GM23338 (cell line): ENCODE data around the gene RAP1GDS1. TPM values are rescaled to one million over a fixed set of nuclear protein-coding genes. Genes with fewer than 3 reads are reported as not detected.

Experiments
- ATAC-seq: fragments of 200-7000 bp; cut with Tn5 transposase; 3 replicates; pipeline ENCODE4 v1.9.1; 2020
- DNase-seq: peaks from one replicate; pipeline ENCODE4 v3.0.0-alpha.2; 2015; ENCODE audit warnings: low spot score
- H2AFZ ChIP-seq: fragments of 200-600 bp; sonication (generic); 2 replicates; pipeline ENCODE4 v1.8.0; 2016; ENCODE audit warnings: antibody characterized with exemption, mild to moderate bottlenecking, moderate library complexity
- H3F3A ChIP-seq: fragments of 200-600 bp; sonication (generic); replicated peaks from 2 replicates; pipeline ENCODE4 v1.8.0; 2017; ENCODE audit warnings: antibody characterized with exemption, mixed run types, low read depth
- H3K27ac ChIP-seq: fragments of 200-600 bp; sonication (generic); 2 replicates; pipeline ENCODE4 v1.6.1; 2016; ENCODE audit warnings: low read depth
- H3K27me3 ChIP-seq: fragments of 200-600 bp; sonication (generic); 2 replicates; pipeline ENCODE4 v1.8.0; 2016; ENCODE audit warnings: mild to moderate bottlenecking, mixed run types, moderate library complexity; ENCODE audit not compliant: insufficient read depth
- H3K36me3 ChIP-seq: fragments of 200-600 bp; sonication (generic); 2 replicates; pipeline ENCODE4 v1.8.0; 2016; ENCODE audit warnings: mild to moderate bottlenecking; ENCODE audit not compliant: insufficient read depth
- H3K4me1 ChIP-seq: fragments of 200-600 bp; sonication (generic); 2 replicates; pipeline ENCODE4 v1.8.0; 2016; ENCODE audit warnings: mild to moderate bottlenecking, moderate library complexity; ENCODE audit not compliant: insufficient read depth
- H3K4me2 ChIP-seq: fragments of 200-600 bp; sonication (generic); 2 replicates; pipeline ENCODE4 v1.7.1; 2017; ENCODE audit warnings: mixed run types
- H3K4me3 ChIP-seq: fragments of 200-600 bp; sonication (generic); 2 replicates; pipeline ENCODE4 v1.6.1; 2016; ENCODE audit warnings: mixed run types
- H3K79me2 ChIP-seq: fragments of 200-600 bp; sonication (generic); replicated peaks from 2 replicates; pipeline ENCODE4 v1.8.0; 2017; ENCODE audit warnings: mild to moderate bottlenecking; ENCODE audit not compliant: insufficient read depth
- H3K9me2 ChIP-seq: fragments of 200-600 bp; sonication (generic); 2 replicates; pipeline ENCODE4 v1.8.0; 2017; ENCODE audit not compliant: insufficient read depth
- H4K20me1 ChIP-seq: fragments of 200-600 bp; sonication (generic); replicated peaks from 2 replicates; pipeline ENCODE4 v1.8.0; 2017; ENCODE audit warnings: mild to moderate bottlenecking; ENCODE audit not compliant: insufficient read depth
- H3K27ac Mint-ChIP-seq: 2 replicates; pipeline ENCODE4 v1.8.0; 2020; ENCODE audit warnings: inconsistent platforms, mild to moderate bottlenecking, moderate library complexity, mixed read lengths
- H3K27me3 Mint-ChIP-seq: 3 replicates; pipeline ENCODE4 v1.8.0; 2022; ENCODE audit warnings: low read depth, mild to moderate bottlenecking, moderate library complexity, mixed read lengths, inconsistent platforms; ENCODE audit not compliant: insufficient read depth, poor library complexity
- H3K36me3 Mint-ChIP-seq: 3 replicates; pipeline ENCODE4 v1.8.0; 2021; ENCODE audit warnings: low read depth, mild to moderate bottlenecking, inconsistent platforms, moderate library complexity, mixed read lengths
- H3K4me1 Mint-ChIP-seq: 3 replicates; pipeline ENCODE4 v1.8.0; 2020; ENCODE audit warnings: mild to moderate bottlenecking, inconsistent platforms, mixed read lengths
- H3K4me3 Mint-ChIP-seq: 3 replicates; pipeline ENCODE4 v1.8.0; 2021; ENCODE audit warnings: moderate library complexity, mild to moderate bottlenecking, inconsistent platforms, mixed read lengths
- H3K9me3 Mint-ChIP-seq: 3 replicates; pipeline ENCODE4 v1.8.0; 2020; ENCODE audit warnings: moderate library complexity, mild to moderate bottlenecking, inconsistent platforms, mixed read lengths
- CREB1 ChIP-seq: fragments of 250-450 bp; sonication (Bioruptor Pico); IDR thresholded peaks from 2 replicates; pipeline ENCODE4 v1.5.0; 2020; ENCODE audit warnings: low read depth, mild to moderate bottlenecking, moderate library complexity
- POLR2AphosphoS5 ChIP-seq: IDR thresholded peaks from 2 replicates; pipeline ENCODE4 v1.6.1; 2016; ENCODE audit warnings: antibody characterized with exemption, low read depth
- ZNF462 ChIP-seq: fragments of 250-450 bp; sonication (Bioruptor Pico); IDR thresholded peaks from 2 replicates; pipeline ENCODE4 v1.5.0; 2020; ENCODE audit warnings: mild to moderate bottlenecking, moderate library complexity
- polyA plus RNA-seq: library from polyadenylated mRNA; unstranded; fragments of >200 nt; fragmentation: Nextera tagmentation; extraction: Ambion mirVana; gene quantifications from 2 replicates; pipeline ENCODE4 v1.2.1, GENCODE V29; 2016
- total RNA-seq: library from RNA; depleted of rRNA; stranded (reverse); fragments of >200 nt; shearing (Covaris generic); gene quantifications from 2 replicates; pipeline ENCODE4 v1.2.3, GENCODE V29; 2014

RAP1GDS1 gene
- total and polyA plus RNA-seq, 2 experiments from 2014 or later: 23.7 to 32.4 TPM

- no peaks in the 10 kb centered on the region for H3K9me3 Mint-ChIP-seq
- peaks cover 35% of the 10 kb centered on the region for H3K79me2 ChIP-seq
- H3K36me3 ChIP-seq: no peaks in the 10 kb centered on the region
- H4K20me1 ChIP-seq: 0 out of 2 replicates have a peak, but pooled peaks cover 4% of the 10 kb centered on the region
- peak overlapping the region; percentile 98 for H3K27ac Mint-ChIP-seq
- H2AFZ ChIP-seq: peak overlapping the region; percentile 93
- no peaks in the 10 kb centered on the region; the same call in 1 of the 3 replicates for H3K36me3 Mint-ChIP-seq
- peak overlapping the region; percentile 97 for H3K27ac ChIP-seq
- DNase-seq (peak; percentile 67), ATAC-seq (peak; percentile 65)
- TF ChIP-seq ZNF462 (CRISPR knock-in tag): no peak
- no peaks in the 10 kb centered on the region; the same call in none of the 2 replicates for H3K27me3 ChIP-seq
- no peaks in the 10 kb centered on the region for H3F3A ChIP-seq
- H3K4me1 Mint-ChIP-seq: peaks cover 27% of the 10 kb centered on the region
- H3K27me3 Mint-ChIP-seq: peaks cover 3% of the 10 kb centered on the region
- H3K4me2 ChIP-seq: peak overlapping the region; percentile 97
- no peaks in the 10 kb centered on the region for H3K9me2 ChIP-seq
- peak overlapping the region; percentile 88 for H3K4me3 Mint-ChIP-seq
- peaks cover 20% of the 10 kb centered on the region for H3K4me1 ChIP-seq
- H3K4me3 ChIP-seq: peak overlapping the region; percentile 93
These were observed 1.1 kb upstream of the RAP1GDS1 start for GRCh38 chr4:98260047-98260578.

- H3K4me2 ChIP-seq: peak overlapping the region; percentile 96
- Mint-ChIP-seq H3K9me3 (no peaks in the 10 kb centered on the region), H3K4me1 (peaks cover 27% of the 10 kb centered on the region), H3K27ac (peak overlapping the region; percentile 91), H3K36me3 (no peaks in the 10 kb centered on the region; the same call in 1 of the 3 replicates), H3K27me3 (peaks cover 3% of the 10 kb centered on the region), H3K4me3 (peak overlapping the region; percentile 98)
- H4K20me1 ChIP-seq: 0 out of 2 replicates have a peak, but pooled peaks cover 4% of the 10 kb centered on the region
- DNase-seq (peak; percentile 28), ATAC-seq (peak; percentile 16)
- H3K4me3 ChIP-seq: peak overlapping the region; percentile 93
- no peaks in the 10 kb centered on the region; the same call in none of the 2 replicates for H3K27me3 ChIP-seq
- H3K9me2 ChIP-seq: no peaks in the 10 kb centered on the region
- peak overlapping the region; percentile 65; the same call in 1 of the 2 replicates for H3K27ac ChIP-seq
- TF ChIP-seq CREB1 (CRISPR knock-in tag) (peak; percentile 40; the same call in 1 of the 2 replicates), POLR2AphosphoS5 (no peak; the same call in 1 of the 2 replicates)
- H3F3A ChIP-seq: no peaks in the 10 kb centered on the region
- peaks cover 50% of the 10 kb centered on the region for H3K79me2 ChIP-seq
- peaks cover 20% of the 10 kb centered on the region for H3K4me1 ChIP-seq
- peak overlapping the region; percentile 84 for H2AFZ ChIP-seq
- H3K36me3 ChIP-seq: no peaks in the 10 kb centered on the region
These were observed 464 bp downstream of the RAP1GDS1 start for GRCh38 chr4:98261405-98262291.
